Loucy (cell line): Measurements from ENCODE around the gene NSL1.
A peak's percentile ranks its signal among the peaks of the same experiment; 100 is the strongest.

Experiments
- H2AFZ ChIP-seq: fragments of 200-600 bp; sonication (generic); 2 replicates; pipeline ENCODE4 v1.6.0; 2016; ENCODE audit warnings: antibody characterized with exemption, mild to moderate bottlenecking, low read length, moderate library complexity
- H3F3A ChIP-seq: fragments of 200-600 bp; 2 replicates; pipeline ENCODE4 v1.6.0; 2016; ENCODE audit warnings: antibody characterized with exemption, low read depth, mild to moderate bottlenecking
- H3K27me3 ChIP-seq: fragments of 200-600 bp; sonication (generic); 2 replicates; pipeline ENCODE4 v1.6.1; 2014; ENCODE audit warnings: low read length, mild to moderate bottlenecking; ENCODE audit not compliant: insufficient read depth, poor library complexity, severe bottlenecking
- H3K36me3 ChIP-seq: fragments of 200-600 bp; sonication (generic); 2 replicates; pipeline ENCODE4 v1.6.1; 2016; ENCODE audit warnings: low read length; ENCODE audit not compliant: insufficient read depth
- H3K4me1 ChIP-seq: fragments of 200-600 bp; sonication (generic); 2 replicates; pipeline ENCODE4 v1.5.1; 2014; ENCODE audit warnings: low read length, mild to moderate bottlenecking; ENCODE audit not compliant: insufficient read depth, poor library complexity, severe bottlenecking
- H3K4me2 ChIP-seq: fragments of 200-600 bp; sonication (generic); 2 replicates; pipeline ENCODE4 v1.6.0; 2014; ENCODE audit warnings: antibody characterized with exemption, low read length, low read depth, mild to moderate bottlenecking; ENCODE audit not compliant: poor library complexity, severe bottlenecking
- H3K4me3 ChIP-seq: fragments of 200-600 bp; sonication (generic); 2 replicates; pipeline ENCODE4 v1.5.1; 2014; ENCODE audit warnings: low read length, mild to moderate bottlenecking, mixed read lengths; ENCODE audit not compliant: poor library complexity, severe bottlenecking
- H3K79me2 ChIP-seq: fragments of 200-600 bp; sonication (generic); 2 replicates; pipeline ENCODE4 v1.6.1; 2014; ENCODE audit warnings: low read length; ENCODE audit not compliant: insufficient read depth
- H3K9ac ChIP-seq: fragments of 200-600 bp; sonication (generic); 2 replicates; pipeline ENCODE4 v1.6.0; 2014; ENCODE audit warnings: mild to moderate bottlenecking, low read depth, low read length, moderate library complexity; ENCODE audit not compliant: poor library complexity, severe bottlenecking
- H3K9me2 ChIP-seq: fragments of 200-600 bp; sonication (generic); replicated peaks from 2 replicates; pipeline ENCODE4 v1.6.1; 2016; ENCODE audit warnings: low read depth, low read length, mixed read lengths
- H3K9me3 ChIP-seq: fragments of 200-600 bp; sonication (generic); 2 replicates; pipeline ENCODE4 v1.6.1; 2014; ENCODE audit warnings: mild to moderate bottlenecking, antibody characterized with exemption, low read length, low read depth; ENCODE audit not compliant: insufficient read depth
- H4K20me1 ChIP-seq: fragments of 200-600 bp; sonication (generic); 2 replicates; pipeline ENCODE4 v1.6.0; 2014; ENCODE audit warnings: antibody characterized with exemption, low read length, mild to moderate bottlenecking; ENCODE audit not compliant: insufficient read depth, poor library complexity, severe bottlenecking
- EZH2phosphoT487 ChIP-seq: fragments of 200-600 bp; IDR thresholded peaks from 2 replicates; pipeline ENCODE4 v1.6.1; 2018; ENCODE audit warnings: antibody characterized with exemption, mild to moderate bottlenecking, moderate library complexity, borderline replicate concordance
- TF ChIP-seq, protein P1 (sequence below): fragments of 200-600 bp; sonication (generic); conservative IDR thresholded peaks from 2 replicates; pipeline ENCODE4 v1.5.1; 2014; ENCODE audit warnings: mild to moderate bottlenecking, antibody characterized with exemption, low read length

NSL1 gene

DNA sequence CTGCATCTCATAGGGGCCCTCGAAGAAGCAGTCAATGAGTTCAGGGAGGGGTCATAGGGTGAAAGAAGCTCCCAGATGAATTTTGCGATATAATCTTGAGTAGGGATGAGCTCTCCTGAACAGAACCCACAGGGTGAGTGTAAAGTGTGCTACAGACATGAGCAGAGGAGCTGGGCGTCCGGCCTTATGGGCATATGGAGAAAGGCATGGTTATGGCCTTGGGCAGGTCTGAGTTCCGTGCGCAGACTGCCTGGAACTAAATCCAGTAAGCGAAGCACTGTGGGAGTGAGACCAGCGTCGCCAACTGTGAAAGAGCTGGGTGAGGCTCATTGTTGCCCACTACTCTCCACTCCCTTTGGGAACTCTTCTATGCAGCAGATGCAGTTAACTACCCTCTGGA lies 28.7 kb downstream of the NSL1 start:
- Histone ChIP-seq H3K9me3 (peaks cover 6% of the 10 kb centered on the region; the same call in 1 of the 2 replicates), H4K20me1 (no peaks in the 10 kb centered on the region), H3K36me3 (peaks cover 26% of the 10 kb centered on the region), H3K9ac (no peak overlapping the region), H3K4me3 (no peak overlapping the region), H3K79me2 (peaks cover 82% of the 10 kb centered on the region), H3K9me2 (no peaks in the 10 kb centered on the region), H3K27me3 (no peaks in the 10 kb centered on the region), H3K4me1 (no peaks in the 10 kb centered on the region), H2AFZ (no peak overlapping the region), H3K4me2 (no peak overlapping the region), H3F3A (no peaks in the 10 kb centered on the region)
- no peak for TF ChIP-seq EZH2phosphoT487
- TF ChIP-seq, protein P1, sequence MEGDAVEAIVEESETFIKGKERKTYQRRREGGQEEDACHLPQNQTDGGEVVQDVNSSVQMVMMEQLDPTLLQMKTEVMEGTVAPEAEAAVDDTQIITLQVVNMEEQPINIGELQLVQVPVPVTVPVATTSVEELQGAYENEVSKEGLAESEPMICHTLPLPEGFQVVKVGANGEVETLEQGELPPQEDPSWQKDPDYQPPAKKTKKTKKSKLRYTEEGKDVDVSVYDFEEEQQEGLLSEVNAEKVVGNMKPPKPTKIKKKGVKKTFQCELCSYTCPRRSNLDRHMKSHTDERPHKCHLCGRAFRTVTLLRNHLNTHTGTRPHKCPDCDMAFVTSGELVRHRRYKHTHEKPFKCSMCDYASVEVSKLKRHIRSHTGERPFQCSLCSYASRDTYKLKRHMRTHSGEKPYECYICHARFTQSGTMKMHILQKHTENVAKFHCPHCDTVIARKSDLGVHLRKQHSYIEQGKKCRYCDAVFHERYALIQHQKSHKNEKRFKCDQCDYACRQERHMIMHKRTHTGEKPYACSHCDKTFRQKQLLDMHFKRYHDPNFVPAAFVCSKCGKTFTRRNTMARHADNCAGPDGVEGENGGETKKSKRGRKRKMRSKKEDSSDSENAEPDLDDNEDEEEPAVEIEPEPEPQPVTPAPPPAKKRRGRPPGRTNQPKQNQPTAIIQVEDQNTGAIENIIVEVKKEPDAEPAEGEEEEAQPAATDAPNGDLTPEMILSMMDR, result no peak

DNA sequence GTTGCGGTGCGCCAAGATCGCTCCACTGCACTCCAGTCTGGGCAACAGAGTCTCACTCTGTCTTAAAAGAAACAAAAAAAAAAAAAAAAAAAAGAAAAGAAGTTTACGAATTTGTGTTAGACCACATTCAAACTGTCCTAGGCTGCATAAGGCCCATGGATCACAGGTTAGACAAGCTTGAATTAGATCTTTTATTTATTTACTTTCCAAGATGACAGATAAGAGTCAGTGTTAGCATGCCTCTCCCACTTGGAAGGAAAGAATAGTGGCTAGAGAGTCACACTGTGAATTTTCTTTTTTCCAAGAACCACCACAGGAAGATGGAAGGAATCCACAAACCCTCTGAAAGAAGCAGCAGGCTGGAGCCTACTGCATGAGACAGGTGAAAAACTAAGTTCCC lies 29.3 kb downstream of the NSL1 start:
- Histone ChIP-seq H3K9me3 (no peaks in the 10 kb centered on the region), H4K20me1 (no peaks in the 10 kb centered on the region), H3K9ac (no peak overlapping the region), H3K4me1 (no peaks in the 10 kb centered on the region), H3K79me2 (peaks cover 82% of the 10 kb centered on the region), H3K27me3 (no peaks in the 10 kb centered on the region), H3K4me3 (no peak overlapping the region), H3K36me3 (peaks cover 21% of the 10 kb centered on the region), H3F3A (no peaks in the 10 kb centered on the region), H2AFZ (no peak overlapping the region), H3K9me2 (no peaks in the 10 kb centered on the region), H3K4me2 (no peak overlapping the region)
- TF ChIP-seq, protein P1, result no peak
- TF ChIP-seq EZH2phosphoT487, result no peak

DNA sequence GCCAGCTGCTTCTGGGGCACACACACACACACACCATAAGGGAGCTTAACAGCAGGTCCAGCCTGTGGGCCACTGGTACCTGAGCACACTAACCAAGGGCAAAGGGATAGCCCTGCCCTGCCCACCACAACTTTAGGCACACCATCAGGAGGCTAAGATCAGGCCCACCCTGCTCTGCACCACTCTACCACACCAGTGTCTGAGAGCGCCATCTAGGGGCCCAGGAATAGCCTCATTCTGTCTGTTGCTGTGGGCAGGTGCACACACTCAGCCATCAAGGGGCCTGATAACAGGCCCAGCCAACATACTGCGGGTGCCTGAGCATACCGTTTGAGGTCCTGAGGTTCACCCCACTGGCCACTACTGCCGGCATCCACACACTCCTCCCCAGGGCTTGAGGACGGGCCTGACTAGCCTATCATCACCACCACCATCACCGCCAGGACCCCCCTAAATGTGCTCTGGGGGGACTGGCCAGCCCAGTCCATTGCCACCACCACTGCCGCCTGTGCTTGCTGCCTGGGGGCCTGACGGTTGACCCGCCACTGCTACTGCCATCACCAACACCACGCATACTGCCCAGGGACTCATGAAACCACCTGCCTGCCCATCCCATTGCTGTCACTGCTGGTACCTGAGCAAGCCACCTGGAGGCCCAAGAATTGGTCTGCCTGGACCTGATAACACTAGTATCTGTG lies 31.3 kb downstream of the NSL1 start:
- Histone ChIP-seq H3F3A (no peaks in the 10 kb centered on the region; the same call in 1 of the 2 replicates), H3K4me2 (no peak overlapping the region), H3K27me3 (no peaks in the 10 kb centered on the region), H3K36me3 (peaks cover 17% of the 10 kb centered on the region; the same call in 1 of the 2 replicates), H3K9me3 (no peaks in the 10 kb centered on the region), H3K79me2 (peaks cover 68% of the 10 kb centered on the region), H2AFZ (no peak overlapping the region), H3K4me1 (no peaks in the 10 kb centered on the region), H4K20me1 (no peaks in the 10 kb centered on the region), H3K4me3 (no peak overlapping the region), H3K9me2 (no peaks in the 10 kb centered on the region), H3K9ac (no peak overlapping the region)
- TF ChIP-seq, protein P1, result peak; percentile 72
- no peak for TF ChIP-seq EZH2phosphoT487
